ENCODE data around the gene PROM1.

Gene PROM1

DNA sequence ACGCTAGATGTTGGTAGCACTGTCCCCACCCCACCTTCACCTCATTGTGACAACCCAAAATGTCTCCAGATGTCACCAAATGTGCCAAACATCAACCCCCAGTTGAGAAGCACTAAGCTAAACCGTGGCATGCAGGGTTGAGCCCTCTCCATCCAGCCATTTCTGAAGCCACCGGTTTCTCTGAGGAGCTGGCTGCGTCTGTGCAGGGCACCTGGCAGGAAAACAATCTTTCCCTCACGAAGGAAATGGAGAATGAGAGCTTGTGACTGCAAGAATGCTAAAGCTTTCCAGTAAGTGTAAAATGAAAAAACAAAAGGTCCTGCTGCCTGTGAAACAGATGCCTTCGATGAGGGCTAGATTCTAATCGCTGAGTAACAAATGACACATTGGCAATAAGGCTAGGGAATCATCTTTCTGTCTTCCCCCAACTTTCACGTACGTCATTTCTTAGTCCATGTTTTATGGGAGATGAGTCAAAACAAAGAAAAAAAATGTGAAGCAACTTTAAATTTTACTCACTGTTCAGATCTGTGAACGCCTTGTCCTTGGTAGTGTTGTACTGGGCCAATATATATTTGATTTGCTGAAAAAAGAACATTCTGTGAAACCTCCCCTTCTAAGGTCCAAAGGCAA, 59.9 kb downstream of the PROM1 start:
- peak; percentile 83 for DNase-seq

DNA sequence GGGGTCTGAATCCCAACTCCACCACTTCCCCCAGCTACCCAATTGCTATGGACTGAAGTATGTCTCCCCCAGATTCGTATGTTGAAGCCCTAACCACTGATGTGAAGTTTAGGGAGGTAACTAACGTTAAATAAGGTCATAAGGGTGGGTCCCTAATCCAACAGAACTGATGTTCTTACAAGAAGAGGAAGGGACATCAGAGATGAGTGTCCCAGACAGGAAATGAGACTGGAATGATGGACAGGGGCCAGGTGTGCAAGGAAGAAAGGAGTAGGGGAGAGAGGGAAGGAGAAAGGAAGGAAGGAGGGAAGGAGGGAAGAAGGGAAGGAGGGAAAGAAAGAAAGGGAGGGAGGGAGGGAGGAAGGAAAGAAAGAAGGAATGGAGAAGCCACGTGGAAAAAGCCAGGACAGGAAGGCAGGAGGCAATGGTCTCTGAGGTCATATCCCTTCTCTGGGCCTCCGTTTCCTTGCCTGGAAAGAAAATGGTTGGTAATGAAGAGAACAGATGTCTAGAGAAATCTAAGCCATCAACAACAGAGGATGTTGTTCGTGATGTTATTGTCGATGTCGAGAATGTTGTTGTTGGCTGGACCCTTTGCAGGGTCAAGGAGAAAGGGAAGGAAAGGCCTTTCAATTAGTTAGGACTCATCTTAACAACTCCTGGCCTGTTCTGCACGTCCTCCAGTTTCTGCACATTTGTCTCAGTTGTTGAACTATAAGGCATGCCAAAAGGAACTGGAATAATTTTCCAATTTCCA, 61.8 kb downstream of the PROM1 start:
- DNase-seq: no peak

DNA sequence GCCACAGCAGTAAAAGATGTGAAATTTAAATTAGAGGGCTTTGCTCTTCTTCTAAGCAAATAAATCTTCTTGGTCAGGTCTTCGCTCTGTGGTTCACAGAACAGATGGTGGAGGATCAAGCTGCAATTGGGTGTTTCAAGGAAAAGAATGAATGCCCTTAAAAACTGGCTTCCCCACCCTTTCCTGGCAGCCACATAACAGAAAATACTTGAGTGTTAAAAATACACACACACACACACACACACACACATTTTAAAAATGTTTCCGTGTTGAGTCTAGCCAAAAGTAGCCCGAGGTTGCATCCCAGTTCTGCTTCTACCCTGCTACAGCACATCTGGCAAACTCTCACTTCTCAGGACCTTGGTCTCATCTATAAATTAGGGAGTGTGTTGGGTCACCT, 64.2 kb downstream of the PROM1 start:
- peak; percentile 53 for DNase-seq

DNA sequence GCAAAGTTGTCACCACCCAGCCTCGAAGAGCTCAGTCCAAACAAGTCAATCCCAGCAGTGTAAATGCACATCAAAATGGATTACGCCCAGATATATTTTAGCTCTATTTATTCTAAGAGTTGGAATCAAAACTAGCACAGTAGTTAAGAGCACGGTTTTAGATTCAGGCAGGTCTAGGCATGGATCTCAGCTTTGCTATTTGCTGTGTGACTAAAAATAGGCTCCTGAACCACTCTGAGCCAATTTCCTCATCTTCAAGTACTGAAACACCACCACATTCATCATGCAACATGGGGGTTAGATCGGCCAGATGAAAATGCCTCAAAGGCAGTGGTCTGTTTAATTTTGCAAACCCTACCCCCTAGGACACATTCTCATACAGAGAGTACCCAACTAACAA, 65.0 kb downstream of the PROM1 start:
- no peak for DNase-seq

DNA sequence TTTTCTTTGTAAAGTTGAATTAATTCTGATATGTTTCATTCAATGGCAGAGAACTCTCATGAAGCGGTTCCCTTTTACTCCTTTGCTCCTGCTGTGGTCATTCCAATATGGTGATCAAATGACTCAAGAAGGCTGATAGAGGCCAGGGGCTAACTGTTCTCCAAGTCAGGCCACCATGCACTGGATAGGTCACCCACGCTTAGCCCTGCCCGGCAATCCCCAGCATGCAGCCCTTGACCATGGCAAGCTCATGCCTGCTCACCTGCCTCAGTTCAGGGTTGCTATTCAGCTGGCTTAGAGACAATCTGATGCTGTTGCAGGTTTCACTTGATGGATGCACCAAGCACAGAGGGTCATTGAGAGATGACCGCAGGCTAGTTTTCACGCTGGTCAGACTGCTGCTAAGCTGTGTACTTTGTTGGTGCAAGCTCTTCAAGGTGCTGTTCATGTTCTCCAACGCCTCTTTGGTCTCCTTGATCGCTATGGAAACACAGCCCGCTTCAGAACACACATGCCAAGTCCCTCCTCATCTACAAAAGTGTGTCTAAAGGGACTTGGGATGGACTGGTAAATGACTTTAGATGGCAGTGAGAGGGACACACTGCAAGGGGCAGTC, 65.7 kb downstream of the PROM1 start:
- DNase-seq: no peak

DNA sequence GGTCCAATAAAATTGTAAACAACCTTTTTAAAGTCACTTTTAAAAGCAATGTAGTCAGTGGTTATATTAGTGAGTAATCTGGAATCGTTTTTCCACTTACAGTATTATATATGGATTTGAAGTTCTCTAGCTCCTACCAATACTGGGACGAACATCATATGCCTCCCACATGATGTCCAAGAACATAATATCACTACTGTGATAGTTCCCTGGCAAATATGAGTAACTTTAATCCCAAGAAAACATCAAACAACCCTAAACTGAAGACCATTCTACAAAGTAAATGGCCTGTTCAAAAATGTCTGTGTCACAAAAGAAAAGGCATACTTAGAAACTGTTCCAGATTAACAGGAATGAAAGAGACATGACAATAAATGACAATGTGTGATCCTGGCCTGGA, 67.3 kb downstream of the PROM1 start:
- DNase-seq: no peak

DNA sequence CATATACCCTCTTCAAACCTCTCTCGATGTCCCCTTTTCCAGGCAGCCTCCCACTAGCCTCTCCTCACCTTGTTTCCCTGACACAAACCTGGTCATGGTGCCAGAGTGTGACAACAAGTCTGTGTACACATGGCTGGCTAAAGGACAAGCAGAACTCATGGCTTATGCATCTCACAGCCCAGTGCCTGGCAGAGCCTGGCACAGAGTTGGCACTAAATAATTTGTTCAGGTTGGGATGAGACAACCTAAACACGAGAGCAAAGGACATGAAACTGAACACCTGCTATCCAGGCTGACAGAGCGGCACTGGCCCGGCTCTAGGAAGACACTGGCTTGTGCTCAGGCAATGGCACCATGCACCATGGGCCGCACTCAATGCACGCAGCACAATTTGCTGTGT, 72.7 kb downstream of the PROM1 start:
- DNase-seq: no peak

DNA sequence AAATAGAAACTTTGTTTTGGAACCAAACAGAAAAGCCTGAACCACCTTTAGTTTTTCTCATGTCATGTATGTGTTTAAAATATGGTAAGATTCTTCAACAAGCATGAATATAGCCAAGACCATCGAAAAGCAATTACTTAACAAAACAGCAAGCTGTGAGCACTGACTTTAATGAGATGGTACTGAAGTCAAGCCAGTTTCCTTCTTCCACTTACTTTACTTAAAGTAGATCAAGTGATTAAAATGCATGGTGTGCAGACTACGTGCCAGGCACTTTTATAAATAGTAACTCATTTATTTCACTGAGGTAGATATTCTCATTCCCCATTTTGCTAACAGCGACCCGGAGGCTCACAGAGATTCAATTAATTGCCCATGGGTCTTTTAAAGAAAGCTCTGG, 74.7 kb downstream of the PROM1 start:
- DNase-seq: no peak

DNA sequence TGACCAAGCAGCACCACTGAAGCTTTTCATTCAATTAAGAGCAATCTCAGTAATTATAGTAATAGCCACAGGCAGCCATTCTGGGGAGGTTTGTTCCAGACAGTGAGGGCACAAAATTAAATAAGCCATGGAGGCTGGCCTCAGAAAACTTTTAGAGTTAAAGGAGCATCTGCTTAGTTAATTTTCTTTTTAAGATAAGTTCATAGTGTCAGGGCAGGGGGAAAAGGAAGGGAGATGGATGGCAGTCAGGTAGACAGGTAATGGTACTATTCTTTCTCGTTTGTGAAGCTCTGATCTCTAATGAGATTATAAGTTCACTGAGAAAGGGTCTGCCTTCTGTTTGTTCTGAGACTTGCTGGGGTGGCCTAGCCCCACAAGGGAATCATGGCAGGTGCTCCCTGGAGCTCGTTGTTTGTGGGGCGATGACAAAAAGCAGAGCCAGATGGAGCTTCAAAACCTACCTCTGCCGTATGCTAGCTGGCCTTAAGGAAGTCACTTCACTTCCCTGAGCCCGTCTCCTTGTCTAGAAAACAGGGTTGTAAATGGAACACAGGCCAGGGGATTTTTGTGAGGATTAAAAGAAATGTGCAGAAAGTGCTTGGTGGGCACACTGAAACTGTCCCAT, 76.2 kb downstream of the PROM1 start:
- no peak for DNase-seq

DNA sequence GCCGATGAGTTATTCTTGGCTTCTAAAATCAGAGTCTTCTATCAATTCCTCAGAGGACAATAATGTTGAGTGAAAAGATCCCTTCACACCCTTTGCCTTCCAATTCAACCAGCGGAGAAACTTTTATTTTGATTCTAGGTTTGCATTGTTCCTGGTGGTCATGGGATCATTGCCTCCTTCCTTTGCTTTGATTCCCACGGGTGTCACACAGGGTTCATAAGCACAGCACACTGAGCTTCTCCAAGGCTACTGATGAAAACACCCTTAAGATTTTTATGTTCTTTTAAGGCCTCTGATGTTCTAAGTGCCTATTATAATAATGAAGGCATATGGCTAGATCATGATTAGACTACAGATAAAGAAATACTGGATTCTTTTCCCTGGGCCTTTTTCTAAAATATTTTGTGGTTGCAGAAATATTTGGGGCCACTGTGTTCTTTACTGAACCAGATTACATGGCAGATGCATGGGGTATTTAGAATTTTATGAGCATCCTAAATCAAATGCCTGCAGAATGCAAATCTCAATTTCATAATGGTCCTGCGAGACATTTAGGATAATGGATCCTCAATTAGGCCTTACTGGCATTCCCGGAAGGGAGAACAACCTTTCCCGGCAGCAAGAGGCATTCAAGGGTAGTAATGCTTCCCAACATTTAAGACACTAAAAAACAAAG, 76.9 kb downstream of the PROM1 start:
- DNase-seq: peak; percentile 63

DNA sequence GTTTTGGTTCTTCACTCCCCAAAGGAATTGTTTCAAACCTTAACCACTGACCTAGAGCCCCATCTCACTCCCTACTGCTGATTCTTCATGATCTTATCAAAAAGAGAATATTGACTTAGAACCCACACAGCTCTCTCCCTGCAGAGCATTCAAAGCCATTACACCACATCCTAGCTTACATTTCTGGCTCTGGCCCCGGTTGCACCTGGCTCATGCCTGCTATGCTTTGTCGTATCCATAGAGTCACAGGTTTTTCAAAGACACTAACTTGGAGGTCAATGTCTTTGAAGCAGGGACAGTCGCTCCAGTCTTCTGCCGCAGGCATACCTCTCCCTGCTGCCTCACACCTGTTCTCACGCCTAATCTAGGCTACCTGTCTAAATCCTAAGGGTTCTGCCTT, 78.1 kb downstream of the PROM1 start:
- no peak for DNase-seq

DNA sequence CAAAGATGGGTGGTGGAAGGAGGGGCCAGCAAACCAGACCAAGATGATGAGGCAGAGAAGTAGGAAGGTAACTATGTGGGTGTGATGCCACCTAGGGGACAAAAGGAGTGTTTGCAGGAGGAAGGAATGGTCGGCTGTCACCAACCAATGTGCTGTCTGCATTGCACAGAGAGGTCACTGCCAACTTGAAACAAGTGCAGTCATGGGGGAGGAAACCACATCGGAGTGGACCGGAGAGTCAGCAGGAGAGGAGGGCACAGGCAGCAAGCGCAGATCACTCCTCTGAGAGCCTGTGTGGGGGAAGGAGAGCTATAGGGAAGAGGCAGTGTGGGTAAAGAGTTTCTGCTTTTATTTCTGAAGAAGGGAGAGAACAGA, 82.4 kb downstream of the PROM1 start:
- DNase-seq: peak; percentile 69

DNA sequence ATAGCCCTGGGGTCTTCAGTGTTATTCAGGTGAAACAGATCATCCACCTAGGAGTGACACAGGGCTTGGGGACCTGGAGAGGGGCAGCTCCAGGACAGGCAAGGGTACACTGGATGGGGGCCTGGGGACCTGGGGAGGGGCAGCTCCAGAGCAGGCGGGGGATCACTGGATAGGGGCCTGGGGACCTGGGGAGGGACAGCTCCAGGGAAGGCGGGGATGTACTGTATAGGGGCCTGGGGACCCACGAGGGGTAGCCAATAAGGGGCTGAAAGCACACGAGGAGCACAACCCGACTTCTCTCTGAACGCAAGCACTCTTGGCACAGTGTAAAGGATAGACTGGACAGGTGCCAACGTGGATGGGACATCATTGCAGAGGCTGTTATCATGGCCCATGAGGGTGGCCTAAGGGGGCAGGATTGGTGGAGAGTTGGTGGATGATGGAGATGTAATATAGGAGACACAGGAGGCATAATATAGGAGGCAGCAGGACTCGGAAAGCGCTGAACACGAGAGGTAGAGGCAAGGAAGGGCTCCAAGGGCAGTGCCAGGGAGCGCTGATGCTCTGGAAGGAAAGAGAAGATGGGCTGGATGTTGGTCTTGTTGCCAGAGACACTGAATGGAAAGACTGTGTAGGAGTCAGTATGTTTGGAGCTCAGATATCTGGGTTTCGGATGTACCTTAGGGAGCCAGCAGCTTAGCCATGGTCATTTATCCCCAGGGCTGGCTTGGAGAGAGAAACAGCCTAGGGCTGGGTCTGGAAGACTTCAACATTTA, 82.9 kb downstream of the PROM1 start:
- no peak for DNase-seq

DNA sequence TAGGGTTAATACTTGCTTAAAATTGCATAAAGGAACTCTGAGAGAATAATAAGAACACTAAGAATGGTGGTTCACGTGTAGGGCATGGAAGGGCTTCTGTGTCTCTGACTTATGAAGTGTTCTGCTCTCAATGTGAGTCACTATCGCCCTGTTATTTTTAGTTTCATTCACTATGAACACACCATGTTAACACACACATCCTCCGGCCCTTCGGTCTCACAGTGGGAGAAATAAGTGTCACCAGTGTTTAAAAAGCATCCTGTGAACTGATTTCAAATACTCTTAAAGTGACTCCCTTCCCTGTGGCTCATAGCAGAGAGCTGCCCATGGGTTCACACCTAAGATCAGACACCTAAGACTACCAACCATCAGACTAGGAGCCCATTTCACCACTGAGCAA, 87.0 kb downstream of the PROM1 start:
- DNase-seq: no peak

DNA sequence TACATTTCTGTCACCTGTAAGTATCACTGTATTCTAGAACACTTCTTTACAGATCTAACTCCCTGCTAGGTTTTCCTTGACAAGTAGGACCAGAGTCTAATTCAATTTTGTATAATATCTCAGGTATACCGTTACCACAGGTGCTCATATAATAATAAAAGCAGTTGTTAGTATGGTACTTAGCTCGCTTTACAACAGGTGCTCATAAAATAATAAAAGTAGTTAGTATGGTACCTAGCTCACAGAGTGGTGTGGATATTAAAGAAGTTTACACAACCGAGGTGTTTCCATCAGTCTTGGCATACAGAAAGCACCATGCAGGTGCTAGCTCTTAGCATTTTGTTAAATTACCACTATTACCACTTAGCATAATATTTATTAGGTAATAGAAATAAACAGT, 88.0 kb downstream of the PROM1 start:
- no peak for DNase-seq

DNA sequence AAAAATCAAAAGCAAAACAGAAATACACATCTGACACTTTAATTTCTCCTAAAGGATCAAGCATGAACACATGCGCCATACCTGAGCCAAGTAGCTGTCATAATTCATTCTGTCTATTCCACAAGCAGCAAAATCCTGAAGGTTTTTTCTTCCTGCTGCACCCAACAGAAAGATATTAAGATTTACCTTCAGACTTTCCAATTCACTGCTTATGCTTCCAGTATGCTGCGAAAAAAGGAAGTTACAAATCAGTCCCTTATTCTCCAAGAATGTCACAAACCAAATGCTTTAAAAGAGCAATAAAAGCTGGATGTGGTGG, 91.7 kb downstream of the PROM1 start:
- DNase-seq: no peak

DNA sequence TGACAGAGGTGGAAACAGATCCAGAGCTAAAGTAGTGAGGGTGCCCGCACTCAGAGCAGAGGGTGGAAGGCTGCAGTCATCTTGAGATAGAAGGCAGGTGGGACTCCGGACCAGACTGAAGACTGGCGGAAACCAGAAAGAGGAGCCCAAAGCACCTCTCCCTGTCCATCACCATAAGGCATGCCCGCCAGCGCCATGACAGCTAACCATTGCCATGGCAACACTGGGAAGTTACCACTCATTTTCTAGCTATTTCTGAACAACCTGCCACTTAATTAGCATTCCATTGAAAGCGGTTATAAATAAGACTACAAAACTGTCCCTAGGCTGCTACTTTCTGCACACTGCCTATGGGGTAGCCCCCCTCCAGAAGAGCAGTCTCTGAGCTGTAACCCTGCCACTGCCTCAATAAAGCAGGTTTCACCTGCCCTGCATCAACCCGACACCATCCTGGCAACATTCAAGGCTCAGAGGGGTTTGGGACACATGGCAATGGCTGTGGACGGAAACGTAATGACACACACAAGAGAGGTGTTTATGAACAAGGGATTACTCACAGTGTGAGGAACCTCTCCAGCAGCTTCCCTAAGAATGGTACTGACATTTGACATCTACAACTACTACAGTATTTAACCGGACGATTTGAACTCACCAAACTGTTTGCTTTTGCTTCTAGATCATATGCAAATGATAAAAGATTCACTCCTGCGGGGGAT, 93.1 kb downstream of the PROM1 start:
- DNase-seq: no peak

DNA sequence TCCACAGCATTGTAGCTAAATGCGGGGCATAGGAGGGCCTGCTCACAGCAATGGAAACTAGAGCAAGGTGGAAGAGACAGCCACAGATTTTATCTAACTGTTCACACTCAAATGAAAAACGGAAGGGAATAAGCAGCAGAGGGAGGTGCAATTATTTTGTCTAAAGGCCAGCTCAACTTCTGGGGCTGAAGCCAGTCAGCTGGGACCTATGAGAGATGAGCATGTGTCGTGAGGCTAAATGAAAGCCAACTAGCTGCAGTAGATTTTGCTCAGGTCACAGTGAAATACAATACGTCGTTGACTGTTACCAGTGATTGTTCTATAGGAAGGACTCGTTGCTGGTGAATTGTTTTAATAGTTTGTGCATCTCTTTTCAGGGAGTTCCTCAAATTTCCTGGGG, 94.4 kb downstream of the PROM1 start:
- DNase-seq: no peak

DNA sequence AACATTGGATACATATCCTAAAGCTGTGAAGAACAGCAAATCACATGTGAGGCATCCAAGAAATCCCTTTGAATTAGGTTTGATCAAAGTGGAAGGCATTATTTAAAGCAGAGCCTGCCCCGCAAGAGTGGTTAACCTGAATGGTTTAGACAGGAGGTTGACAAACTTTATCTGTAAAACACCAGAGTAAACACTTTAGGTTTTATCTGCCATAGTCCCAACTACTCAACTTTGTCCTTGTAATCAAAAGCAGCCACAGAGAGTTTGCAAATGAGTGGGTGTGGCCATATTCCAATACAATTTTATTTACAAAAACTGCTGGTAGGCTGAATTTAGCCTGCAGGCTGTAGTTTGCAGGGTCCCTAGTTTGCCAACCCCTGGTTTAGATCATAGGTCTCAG, 95.6 kb downstream of the PROM1 start:
- DNase-seq: no peak

DNA sequence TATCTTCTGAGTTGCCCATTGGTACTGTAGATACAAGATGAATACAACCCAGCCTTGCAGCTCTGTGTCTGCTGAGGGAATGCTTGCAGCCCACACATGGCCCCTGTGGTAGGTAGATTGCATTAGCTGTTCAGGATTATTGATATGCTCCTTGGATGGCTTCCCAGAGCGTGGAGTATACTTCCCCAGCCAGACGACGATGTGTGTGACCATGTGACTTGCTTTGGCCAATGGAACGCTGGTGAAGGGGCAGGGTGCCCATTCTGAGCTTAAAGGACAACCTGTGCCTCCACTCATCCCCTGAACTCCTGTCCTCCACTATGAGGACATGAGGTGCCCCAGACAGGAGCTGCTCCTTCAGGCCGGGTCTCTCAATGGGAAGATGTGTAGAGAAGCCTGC, 96.9 kb downstream of the PROM1 start:
- no peak for DNase-seq

DNA sequence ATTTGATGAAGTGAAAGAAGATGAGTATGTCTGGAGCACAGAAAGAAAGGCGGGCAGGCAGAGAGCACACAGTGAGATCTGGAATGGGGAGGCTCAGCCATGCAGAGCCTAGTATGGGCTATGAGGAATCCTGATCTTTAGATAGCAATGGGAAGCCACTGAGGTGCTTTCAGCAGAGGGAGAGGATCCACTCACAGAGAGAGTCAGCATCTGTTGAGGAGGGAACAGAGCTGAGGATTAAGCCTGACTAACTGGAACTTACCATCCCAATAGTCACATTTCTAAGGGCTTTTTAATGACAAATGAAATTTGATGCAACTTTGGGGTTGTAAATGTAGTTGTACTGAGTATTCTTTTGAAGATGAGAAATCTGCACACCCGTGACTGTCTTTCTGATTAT, 100.2 kb downstream of the PROM1 start:
- DNase-seq: no peak

DNA sequence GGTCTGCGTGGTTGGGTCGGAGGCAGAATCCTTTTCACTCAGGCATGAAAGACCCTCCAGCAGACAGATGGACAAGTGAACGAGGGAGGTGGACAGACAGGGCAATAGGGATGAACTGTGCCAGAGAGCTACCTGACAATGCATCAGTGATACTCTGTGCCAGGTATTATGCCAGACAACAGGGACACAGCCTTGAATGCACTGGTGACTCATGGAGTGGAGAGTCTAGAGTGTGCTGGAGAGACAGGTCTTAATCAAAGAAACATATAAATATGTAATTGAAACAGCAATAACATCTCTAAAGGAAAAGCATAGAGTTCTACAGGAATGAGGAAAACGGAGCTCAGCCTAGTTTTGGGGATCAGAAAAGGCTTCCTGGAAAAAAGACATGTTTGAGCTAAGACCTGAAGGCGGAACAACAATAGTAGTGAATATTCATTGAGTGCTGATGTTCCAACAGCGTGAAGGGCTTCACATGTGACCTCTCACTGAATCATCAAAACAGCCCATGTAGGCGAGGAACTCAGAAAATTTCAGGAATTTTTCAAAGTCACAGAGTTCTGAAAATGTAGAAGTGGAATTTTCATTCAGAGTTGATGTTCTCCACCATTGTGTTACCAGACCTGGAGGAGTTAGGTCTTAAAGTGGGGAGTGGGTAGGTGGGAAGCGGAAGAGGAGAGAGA, 100.8 kb downstream of the PROM1 start:
- DNase-seq: peak; percentile 14
